ENCODE results near the gene CPED1. TPM values are rescaled to one million over a fixed set of nuclear protein-coding genes. Genes with fewer than 3 reads are reported as not detected.
"Not testable (repeated sequence)": the region's sequence is repeated elsewhere in the genome, so short reads cannot be mapped to it uniquely, and the experiment has no call there.

CPED1 gene
- total RNA-seq, 2 donors from 2014 or later = 3.4 to 15.9 TPM

GRCh38 chr7:121027761-121028669 lies 39.5 kb downstream of the CPED1 start:
- intact Hi-C loops (cut with DNase I, micrococcal nuclease) = no loop called here
- no peak for ATAC-seq
- no peak for DNase-seq

- ATAC-seq (no peak), DNase-seq (no peak)
- intact Hi-C loops (cut with DNase I, micrococcal nuclease) = no loop called here
These were observed 40.8 kb downstream of the CPED1 start for GRCh38 chr7:121029302-121029701.

- intact Hi-C loops (cut with DNase I, micrococcal nuclease) = no loop called here
- ATAC-seq (no peak), DNase-seq (no peak)
These were observed 41.8 kb downstream of the CPED1 start for GRCh38 chr7:121030308-121030707.

- intact Hi-C loops (cut with DNase I, micrococcal nuclease) = no loop called here
- DNase-seq = no peak
- ATAC-seq = no peak
These were observed 44.3 kb downstream of the CPED1 start for GRCh38 chr7:121032645-121033460.

- no peak for ATAC-seq
- intact Hi-C loops (cut with DNase I, micrococcal nuclease) = no loop called here
- no peak for DNase-seq
These were observed 46.4 kb downstream of the CPED1 start for GRCh38 chr7:121034929-121035328.

- DNase-seq; intact Hi-C loops (cut with DNase I, micrococcal nuclease); ATAC-seq: not testable (repeated sequence)
These were observed 48.3 kb downstream of the CPED1 start for GRCh38 chr7:121036776-121037175.

GRCh38 chr7:121037329-121037728 lies 48.8 kb downstream of the CPED1 start:
- intact Hi-C loops (cut with DNase I, micrococcal nuclease); DNase-seq; ATAC-seq: not testable (repeated sequence)

- ATAC-seq (no peak), DNase-seq (no peak)
- intact Hi-C loops (cut with DNase I, micrococcal nuclease) = no loop called here
These were observed 49.6 kb downstream of the CPED1 start for GRCh38 chr7:121037957-121038716.

- intact Hi-C loops (cut with DNase I, micrococcal nuclease) = no loop called here
- DNase-seq = no peak
- ATAC-seq = no peak
These were observed 50.4 kb downstream of the CPED1 start for GRCh38 chr7:121038717-121039509.

- DNase-seq (no peak), ATAC-seq (no peak)
- intact Hi-C loops (cut with DNase I, micrococcal nuclease) = no loop called here
These were observed 51.0 kb downstream of the CPED1 start for GRCh38 chr7:121039510-121039822.

- intact Hi-C loops (cut with DNase I, micrococcal nuclease) = no loop called here
- DNase-seq = no peak
- no peak for ATAC-seq
These were observed 51.5 kb downstream of the CPED1 start for GRCh38 chr7:121039994-121040393.

- no peak for ATAC-seq
- intact Hi-C loops (cut with DNase I, micrococcal nuclease) = no loop called here
- no peak for DNase-seq
These were observed 53.1 kb downstream of the CPED1 start for GRCh38 chr7:121041516-121042148.

GRCh38 chr7:121042195-121042594 lies 53.7 kb downstream of the CPED1 start:
- ATAC-seq = no peak
- DNase-seq = no peak
- intact Hi-C loops (cut with DNase I, micrococcal nuclease) = no loop called here

- intact Hi-C loops (cut with DNase I, micrococcal nuclease) = no loop called here
- no peak for DNase-seq
- ATAC-seq = no peak
These were observed 54.4 kb downstream of the CPED1 start for GRCh38 chr7:121042899-121043298.

- DNase-seq (no peak), ATAC-seq (no peak)
- intact Hi-C loops (cut with DNase I, micrococcal nuclease) = no loop called here
These were observed 55.1 kb downstream of the CPED1 start for GRCh38 chr7:121043314-121044234.

GRCh38 chr7:121045090-121045489 lies 56.6 kb downstream of the CPED1 start:
- no peak for ATAC-seq
- intact Hi-C loops (cut with DNase I, micrococcal nuclease) = no loop called here
- DNase-seq = no peak

GRCh38 chr7:121046009-121046408 lies 57.5 kb downstream of the CPED1 start:
- ATAC-seq = no peak
- intact Hi-C loops (cut with DNase I, micrococcal nuclease) = no loop called here
- DNase-seq = no peak
